Measurements from ENCODE around the gene DUOX2.

- TF ChIP-seq, protein P1, sequence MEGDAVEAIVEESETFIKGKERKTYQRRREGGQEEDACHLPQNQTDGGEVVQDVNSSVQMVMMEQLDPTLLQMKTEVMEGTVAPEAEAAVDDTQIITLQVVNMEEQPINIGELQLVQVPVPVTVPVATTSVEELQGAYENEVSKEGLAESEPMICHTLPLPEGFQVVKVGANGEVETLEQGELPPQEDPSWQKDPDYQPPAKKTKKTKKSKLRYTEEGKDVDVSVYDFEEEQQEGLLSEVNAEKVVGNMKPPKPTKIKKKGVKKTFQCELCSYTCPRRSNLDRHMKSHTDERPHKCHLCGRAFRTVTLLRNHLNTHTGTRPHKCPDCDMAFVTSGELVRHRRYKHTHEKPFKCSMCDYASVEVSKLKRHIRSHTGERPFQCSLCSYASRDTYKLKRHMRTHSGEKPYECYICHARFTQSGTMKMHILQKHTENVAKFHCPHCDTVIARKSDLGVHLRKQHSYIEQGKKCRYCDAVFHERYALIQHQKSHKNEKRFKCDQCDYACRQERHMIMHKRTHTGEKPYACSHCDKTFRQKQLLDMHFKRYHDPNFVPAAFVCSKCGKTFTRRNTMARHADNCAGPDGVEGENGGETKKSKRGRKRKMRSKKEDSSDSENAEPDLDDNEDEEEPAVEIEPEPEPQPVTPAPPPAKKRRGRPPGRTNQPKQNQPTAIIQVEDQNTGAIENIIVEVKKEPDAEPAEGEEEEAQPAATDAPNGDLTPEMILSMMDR (IDR thresholded peaks at IDR 0.05): no peak
- no peak for TF ChIP-seq POLR2A (IDR thresholded peaks at IDR 0.05)
Observed at GRCh38 chr15:45130291-45131000, 16.5 kb upstream of the DUOX2 start.
